ENCODE results near the gene PLD3. TPM values are rescaled to one million over a fixed set of nuclear protein-coding genes. Genes with fewer than 3 reads are reported as not detected.
A peak's percentile ranks its signal among the peaks of the same experiment; 100 is the strongest.

PLD3 gene
- total RNA-seq, 4 donors from 2014 or later, result 108 to 372 (median 158) TPM

- intact Hi-C loops (cut with DNase I; ENCODE audit: low total_unique reads), result no loop called here
- no peak for TF ChIP-seq POLR2A (IDR thresholded peaks at IDR 0.05)
- TF ChIP-seq, protein P1, sequence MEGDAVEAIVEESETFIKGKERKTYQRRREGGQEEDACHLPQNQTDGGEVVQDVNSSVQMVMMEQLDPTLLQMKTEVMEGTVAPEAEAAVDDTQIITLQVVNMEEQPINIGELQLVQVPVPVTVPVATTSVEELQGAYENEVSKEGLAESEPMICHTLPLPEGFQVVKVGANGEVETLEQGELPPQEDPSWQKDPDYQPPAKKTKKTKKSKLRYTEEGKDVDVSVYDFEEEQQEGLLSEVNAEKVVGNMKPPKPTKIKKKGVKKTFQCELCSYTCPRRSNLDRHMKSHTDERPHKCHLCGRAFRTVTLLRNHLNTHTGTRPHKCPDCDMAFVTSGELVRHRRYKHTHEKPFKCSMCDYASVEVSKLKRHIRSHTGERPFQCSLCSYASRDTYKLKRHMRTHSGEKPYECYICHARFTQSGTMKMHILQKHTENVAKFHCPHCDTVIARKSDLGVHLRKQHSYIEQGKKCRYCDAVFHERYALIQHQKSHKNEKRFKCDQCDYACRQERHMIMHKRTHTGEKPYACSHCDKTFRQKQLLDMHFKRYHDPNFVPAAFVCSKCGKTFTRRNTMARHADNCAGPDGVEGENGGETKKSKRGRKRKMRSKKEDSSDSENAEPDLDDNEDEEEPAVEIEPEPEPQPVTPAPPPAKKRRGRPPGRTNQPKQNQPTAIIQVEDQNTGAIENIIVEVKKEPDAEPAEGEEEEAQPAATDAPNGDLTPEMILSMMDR (IDR thresholded peaks at IDR 0.05), result no peak
- Histone ChIP-seq H3K4me1 (peaks cover 0 to 21% of the 10 kb centered on the region in 2 donors), H3K9me3 (no peaks in the 10 kb centered on the region), H3K36me3 (no peaks in the 10 kb centered on the region), H3K4me3 (peak overlapping the region; percentile 51 to 69), H3K27ac (peak overlapping the region; percentile 98), H3K27me3 (no peaks in the 10 kb centered on the region)
- no peak for DNase-seq
Measured at GRCh38 chr19:40420451-40420765, 71.9 kb downstream of the PLD3 start.

GRCh38 chr19:40420766-40421765 lies 72.6 kb downstream of the PLD3 start:
- Histone ChIP-seq H3K27ac (peak overlapping the region; percentile 98), H3K9me3 (no peaks in the 10 kb centered on the region), H3K4me1 (peaks cover 0 to 21% of the 10 kb centered on the region in 2 donors), H3K27me3 (no peaks in the 10 kb centered on the region), H3K36me3 (no peaks in the 10 kb centered on the region), H3K4me3 (peak overlapping the region; percentile 51 to 69)
- DNase-seq, result peak; percentile 94 to 95
- peak; percentile 92 to 93 for TF ChIP-seq POLR2A (IDR thresholded peaks at IDR 0.05)
- TF ChIP-seq, protein P1 (IDR thresholded peaks at IDR 0.05), result peak; percentile 91 to 95 (median 94)
- intact Hi-C loops (cut with DNase I; ENCODE audit: low total_unique reads), result no loop called here

DNA sequence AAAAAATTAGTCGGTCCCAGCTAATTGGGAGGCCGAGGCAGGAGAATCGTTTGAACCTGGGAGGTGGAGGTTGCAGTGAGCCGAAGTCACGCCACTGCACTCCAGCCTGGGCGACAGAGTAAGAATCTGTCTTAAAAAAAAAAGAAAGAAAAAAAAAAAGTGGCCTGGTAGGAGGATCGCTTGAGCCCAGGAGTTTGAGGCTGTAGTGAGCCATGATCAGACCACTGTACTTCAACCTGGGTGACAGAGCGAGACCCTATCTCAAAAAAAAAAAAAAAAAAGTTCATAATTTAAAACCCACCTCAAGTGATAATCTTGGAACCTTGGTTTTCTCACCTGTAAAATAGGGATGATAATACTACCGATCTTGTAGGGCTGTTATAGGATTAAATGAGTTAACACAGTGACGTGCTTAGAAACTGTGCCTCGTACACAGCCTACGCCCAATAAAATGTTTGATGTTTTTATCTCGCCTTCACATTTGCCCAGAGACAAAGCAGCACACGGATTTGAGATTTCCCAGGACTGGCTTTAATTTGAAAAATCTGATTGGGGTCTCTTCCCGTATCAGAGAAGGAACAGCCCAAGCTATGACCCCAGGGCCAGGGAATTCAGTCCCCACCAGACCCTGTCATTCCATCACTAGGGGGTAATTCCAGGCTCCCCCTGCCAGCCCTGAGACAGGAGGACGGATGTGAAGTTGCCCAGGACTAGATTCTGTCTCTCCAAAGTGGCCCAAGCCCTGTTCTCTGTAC lies 73.7 kb downstream of the PLD3 start:
- Histone ChIP-seq H3K4me1 (peaks cover 0 to 21% of the 10 kb centered on the region in 2 donors), H3K27ac (peak overlapping the region; percentile 98), H3K4me3 (peak overlapping the region in 1 of 2 donors; percentile 69), H3K9me3 (no peaks in the 10 kb centered on the region), H3K36me3 (no peaks in the 10 kb centered on the region), H3K27me3 (no peaks in the 10 kb centered on the region)
- DNase-seq, result no peak
- TF ChIP-seq POLR2A (IDR thresholded peaks at IDR 0.05), result no peak
- TF ChIP-seq, protein P1 (IDR thresholded peaks at IDR 0.05), result no peak
- intact Hi-C loops (cut with DNase I; ENCODE audit: low total_unique reads), result no loop called here

- no peaks in the 10 kb centered on the region for H3K27me3 ChIP-seq
- TF ChIP-seq, protein P1 (IDR thresholded peaks at IDR 0.05), result no peak
- no peak for TF ChIP-seq POLR2A (IDR thresholded peaks at IDR 0.05)
- no peak overlapping the region for H3K4me3 ChIP-seq
- H3K36me3 ChIP-seq, result no peaks in the 10 kb centered on the region
- intact Hi-C loops (cut with DNase I; ENCODE audit: low total_unique reads), result no loop called here
- peaks cover 0 to 21% of the 10 kb centered on the region in 2 donors for H3K4me1 ChIP-seq
- H3K27ac ChIP-seq, result peak overlapping the region; percentile 98
- H3K9me3 ChIP-seq, result no peaks in the 10 kb centered on the region
- DNase-seq, result no peak
Measured at GRCh38 chr19:40422748-40423566, 74.5 kb downstream of the PLD3 start.

All from uterus (tissue), 4 donors.